DND-41 (cell line): ENCODE data around the gene BCS1L.

Source experiments
- EZH2 ChIP-seq: IDR thresholded peaks from 3 replicates; pipeline ENCODE4 v1.6.1; 2012; ENCODE audit warnings: borderline replicate concordance, low read depth, mild to moderate bottlenecking, moderate library complexity, low read length, inconsistent platforms; ENCODE audit not compliant: severe bottlenecking
- TF ChIP-seq, protein P1 (sequence below): IDR thresholded peaks from 2 replicates; pipeline ENCODE4 v1.5.1; 2012; ENCODE audit warnings: borderline replicate concordance, low read length, moderate library complexity, mild to moderate bottlenecking; ENCODE audit not compliant: poor library complexity, severe bottlenecking; ENCODE audit errors: extremely low read depth

DNA sequence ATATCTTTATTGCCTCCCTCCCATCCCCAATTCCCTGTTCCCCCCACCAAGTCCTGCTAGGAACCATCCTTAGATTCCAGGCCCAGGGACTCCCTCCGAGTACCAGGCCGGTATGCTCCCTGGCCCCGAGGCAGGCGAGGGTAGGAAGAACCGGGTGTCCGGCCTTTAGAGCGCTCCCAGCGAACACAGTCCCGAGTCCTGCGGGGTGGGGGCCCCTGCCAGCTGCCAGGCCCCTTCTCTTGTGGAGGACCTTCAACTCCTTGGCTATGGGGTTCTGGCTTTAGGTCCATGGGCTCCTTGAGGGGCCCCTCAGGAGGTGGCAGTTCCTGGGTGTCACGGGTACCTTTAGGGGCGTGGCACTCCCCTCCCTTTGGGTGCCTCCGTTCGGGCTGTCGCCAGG is 4.4 kb downstream of the BCS1L start:
- TF ChIP-seq, protein P1, sequence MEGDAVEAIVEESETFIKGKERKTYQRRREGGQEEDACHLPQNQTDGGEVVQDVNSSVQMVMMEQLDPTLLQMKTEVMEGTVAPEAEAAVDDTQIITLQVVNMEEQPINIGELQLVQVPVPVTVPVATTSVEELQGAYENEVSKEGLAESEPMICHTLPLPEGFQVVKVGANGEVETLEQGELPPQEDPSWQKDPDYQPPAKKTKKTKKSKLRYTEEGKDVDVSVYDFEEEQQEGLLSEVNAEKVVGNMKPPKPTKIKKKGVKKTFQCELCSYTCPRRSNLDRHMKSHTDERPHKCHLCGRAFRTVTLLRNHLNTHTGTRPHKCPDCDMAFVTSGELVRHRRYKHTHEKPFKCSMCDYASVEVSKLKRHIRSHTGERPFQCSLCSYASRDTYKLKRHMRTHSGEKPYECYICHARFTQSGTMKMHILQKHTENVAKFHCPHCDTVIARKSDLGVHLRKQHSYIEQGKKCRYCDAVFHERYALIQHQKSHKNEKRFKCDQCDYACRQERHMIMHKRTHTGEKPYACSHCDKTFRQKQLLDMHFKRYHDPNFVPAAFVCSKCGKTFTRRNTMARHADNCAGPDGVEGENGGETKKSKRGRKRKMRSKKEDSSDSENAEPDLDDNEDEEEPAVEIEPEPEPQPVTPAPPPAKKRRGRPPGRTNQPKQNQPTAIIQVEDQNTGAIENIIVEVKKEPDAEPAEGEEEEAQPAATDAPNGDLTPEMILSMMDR, result no peak
- no peak for TF ChIP-seq EZH2
